Keratinocyte (primary cell): ENCODE measurements around the gene CPN2. TPM values are rescaled to one million over a fixed set of nuclear protein-coding genes. Genes with fewer than 3 reads are reported as not detected.
A peak's percentile ranks its signal among the peaks of the same experiment; 100 is the strongest.

Experiments
- DNase-seq: peaks from one replicate; pipeline ENCODE4 v3.0.0-alpha.2; 2011; ENCODE audit warnings: low read depth, missing footprints, low spot score
- FAIRE-seq: peaks from 2 replicates; lab custom pipeline; 2011; peaks lifted over from hg19 to GRCh38; lab: Jason Lieb, UNC
- H2AFZ ChIP-seq: 2 replicates; pipeline ENCODE4 v1.6.0; 2012; ENCODE audit warnings: low read length, control low read depth, inconsistent platforms; ENCODE audit not compliant: control insufficient read depth
- H3K27ac ChIP-seq: 2 replicates; pipeline ENCODE4 v1.5.1; 2011; ENCODE audit warnings: low read length; ENCODE audit not compliant: control insufficient read depth, insufficient read depth
- H3K27me3 ChIP-seq: 3 replicates; pipeline ENCODE4 v1.6.0; 2011; ENCODE audit warnings: low read length; ENCODE audit not compliant: control insufficient read depth, insufficient read depth; ENCODE audit errors: extremely low read depth
- H3K36me3 ChIP-seq, 2 experiments: 2 replicates in 1 of 2; 3 replicates in 1 of 2; pipeline ENCODE4 v1.5.1; 2011; ENCODE audit warnings: low read length in 2 of 2, mild to moderate bottlenecking in 1 of 2; ENCODE audit not compliant: control insufficient read depth in 2 of 2, insufficient read depth in 2 of 2; ENCODE audit errors: extremely low read depth in 1 of 2
- H3K4me1 ChIP-seq: 3 replicates; pipeline ENCODE4 v1.5.1; 2011; ENCODE audit warnings: low read length; ENCODE audit not compliant: control insufficient read depth, insufficient read depth; ENCODE audit errors: extremely low read depth
- H3K4me2 ChIP-seq: 3 replicates; pipeline ENCODE4 v1.6.0; 2011; ENCODE audit warnings: low read depth, low read length; ENCODE audit not compliant: control insufficient read depth, insufficient read depth; ENCODE audit errors: extremely low read depth
- H3K4me3 ChIP-seq, 3 experiments: fragments of 200-600 bp in 1 of 3; sonication (generic) in 1 of 3; 2 replicates in 2 of 3; 3 replicates in 1 of 3; pipeline ENCODE4 v1.5.1; 2011 to 2016; ENCODE audit warnings: low read length in 3 of 3, mild to moderate bottlenecking in 3 of 3, control low read depth in 2 of 3, inconsistent platforms in 1 of 3, low read depth in 1 of 3, mixed read lengths in 1 of 3, mixed run types in 1 of 3, moderate library complexity in 1 of 3; ENCODE audit not compliant: control insufficient read depth in 2 of 3, insufficient read depth in 2 of 3; ENCODE audit errors: extremely low read depth in 1 of 3
- H3K79me2 ChIP-seq: 2 replicates; pipeline ENCODE4 v1.6.0; 2012; ENCODE audit warnings: low read length; ENCODE audit not compliant: control insufficient read depth, insufficient read depth
- H3K9ac ChIP-seq: 3 replicates; pipeline ENCODE4 v1.6.0; 2011; ENCODE audit warnings: low read length; ENCODE audit not compliant: control insufficient read depth, insufficient read depth; ENCODE audit errors: extremely low read depth
- H3K9me1 ChIP-seq: 3 replicates; pipeline ENCODE4 v1.6.0; 2011; ENCODE audit warnings: low read length; ENCODE audit not compliant: control insufficient read depth, insufficient read depth; ENCODE audit errors: extremely low read depth
- H3K9me3 ChIP-seq: 2 replicates; pipeline ENCODE4 v1.5.1; 2012; ENCODE audit warnings: low read depth, low read length; ENCODE audit not compliant: control insufficient read depth
- H4K20me1 ChIP-seq: 3 replicates; pipeline ENCODE4 v1.6.0; 2011; ENCODE audit warnings: low read length; ENCODE audit not compliant: control insufficient read depth, insufficient read depth; ENCODE audit errors: extremely low read depth
- CTCF ChIP-seq, 3 experiments: IDR thresholded peaks in 1 of 3; conservative IDR thresholded peaks in 1 of 3; optimal IDR thresholded peaks in 1 of 3; 2 replicates in 2 of 3; 3 replicates in 1 of 3; pipeline versions ENCODE3 to v1.5.1; 2011; ENCODE audit warnings: low read length in 3 of 3, mild to moderate bottlenecking in 3 of 3, moderate library complexity in 2 of 3, control low read depth in 1 of 3, inconsistent platforms in 1 of 3; ENCODE audit not compliant: insufficient read depth in 2 of 3; ENCODE audit errors: extremely low read depth in 1 of 3
- EZH2 ChIP-seq: IDR thresholded peaks from one replicate; pipeline ENCODE4 v1.6.1; 2012; ENCODE audit warnings: inconsistent platforms, mild to moderate bottlenecking, low read length, moderate library complexity
- dilution Hi-C: fragments of 300-500 bp; cut with MboI; formaldehyde crosslinking; loops from one replicate; pipeline ENCODE4 v1.7.0; 2020; ENCODE audit warnings: low sequenced_read_pairs; ENCODE audit not compliant: extremely low pct_ligation_motif_present
- polyA plus RNA-seq, 5 experiments: library from polyadenylated mRNA; depleted of rRNA in 3 of 5; stranded (reverse) in 3 of 5; stranded (forward) in 1 of 5; unstranded in 1 of 5; fragments of >200 nt; gene quantifications; 1 replicate in 1 of 5; 2 replicates in 3 of 5; 3 replicates in 1 of 5; pipeline versions ENCODE4 v1.2.1 to v1.2.3, GENCODE V29; 2011 to 2012; ENCODE audit warnings: missing spikeins in 2 of 5, low read depth in 1 of 5, low replicate concordance in 1 of 5

Gene CPN2
- polyA plus RNA-seq, 1 donor (not counting 4 experiments of a cell fraction or from before 2014, with no cell fraction given): not detected

- TF ChIP-seq CTCF (optimal IDR thresholded peaks at IDR 0.05 in 1 of 3, IDR thresholded peaks at IDR 0.05 in 1 of 3, conservative IDR thresholded peaks at IDR 0.05 in 1 of 3; ENCODE audit: extremely low read depth in 1 of 3, insufficient read depth in 2 of 3, low read length in 3 of 3): no peak
- no peak for TF ChIP-seq EZH2
- FAIRE-seq (no peak), DNase-seq (no peak)
- Histone ChIP-seq H3K27me3 (no peaks in the 10 kb centered on the region), H3K9ac (no peak overlapping the region), H3K36me3 (no peaks in the 10 kb centered on the region), H3K9me3 (peaks cover 1% of the 10 kb centered on the region), H3K9me1 (no peaks in the 10 kb centered on the region), H4K20me1 (no peaks in the 10 kb centered on the region), H3K79me2 (no peaks in the 10 kb centered on the region), H3K4me2 (peak overlapping the region; percentile 76), H3K4me3 (no peak overlapping the region), H2AFZ (no peak overlapping the region), H3K4me1 (peaks cover 31% of the 10 kb centered on the region), H3K27ac (peak overlapping the region; percentile 38)
- dilution Hi-C loops: no loop called here
Measured at GRCh38 chr3:194330160-194330559, 21.0 kb downstream of the CPN2 start.

GRCh38 chr3:194329583-194329965 lies 21.6 kb downstream of the CPN2 start:
- peaks cover 1% of the 10 kb centered on the region for H3K9me3 ChIP-seq
- no peak overlapping the region for H3K4me2 ChIP-seq
- DNase-seq (no peak), FAIRE-seq (no peak)
- no peak overlapping the region for H3K27ac ChIP-seq
- H3K4me1 ChIP-seq: peaks cover 31% of the 10 kb centered on the region
- no peaks in the 10 kb centered on the region for H3K79me2 ChIP-seq
- no peaks in the 10 kb centered on the region for H3K9me1 ChIP-seq
- no peak for TF ChIP-seq EZH2
- no peak for TF ChIP-seq CTCF (optimal IDR thresholded peaks at IDR 0.05 in 1 of 3, IDR thresholded peaks at IDR 0.05 in 1 of 3, conservative IDR thresholded peaks at IDR 0.05 in 1 of 3; ENCODE audit: extremely low read depth in 1 of 3, insufficient read depth in 2 of 3, low read length in 3 of 3)
- H3K9ac ChIP-seq: no peak overlapping the region
- H3K27me3 ChIP-seq: no peaks in the 10 kb centered on the region
- no peak overlapping the region for H3K4me3 ChIP-seq
- dilution Hi-C loops: no loop called here
- H4K20me1 ChIP-seq: no peaks in the 10 kb centered on the region
- no peak overlapping the region for H2AFZ ChIP-seq
- no peaks in the 10 kb centered on the region for H3K36me3 ChIP-seq
